Thyroid gland (tissue), 4 donors: ENCODE results near the gene SP7.

Experiments used
- POLR2A ChIP-seq, 2 donors: fragments of 450-650 bp; IDR thresholded peaks; one replicate each; pipeline ENCODE4 v1.6.1; 2017; ENCODE audit warnings: antibody characterized with exemption in 2 of 2, mild to moderate bottlenecking in 2 of 2, moderate library complexity in 1 of 2
- TF ChIP-seq, protein P1 (sequence below), 6 experiments: fragments of 200-600 bp in 3 of 6; fragments of 450-650 bp in 3 of 6; sonication (generic) in 3 of 6; IDR thresholded peaks; one replicate each; pipeline ENCODE4 v1.5.1; 2016 to 2019; ENCODE audit warnings: antibody characterized with exemption in 6 of 6, mild to moderate bottlenecking in 2 of 6, inconsistent platforms in 1 of 6, moderate library complexity in 1 of 6

GRCh38 chr12:53333845-53334244, 2.3 kb downstream of the SP7 start:
- TF ChIP-seq, protein P1, sequence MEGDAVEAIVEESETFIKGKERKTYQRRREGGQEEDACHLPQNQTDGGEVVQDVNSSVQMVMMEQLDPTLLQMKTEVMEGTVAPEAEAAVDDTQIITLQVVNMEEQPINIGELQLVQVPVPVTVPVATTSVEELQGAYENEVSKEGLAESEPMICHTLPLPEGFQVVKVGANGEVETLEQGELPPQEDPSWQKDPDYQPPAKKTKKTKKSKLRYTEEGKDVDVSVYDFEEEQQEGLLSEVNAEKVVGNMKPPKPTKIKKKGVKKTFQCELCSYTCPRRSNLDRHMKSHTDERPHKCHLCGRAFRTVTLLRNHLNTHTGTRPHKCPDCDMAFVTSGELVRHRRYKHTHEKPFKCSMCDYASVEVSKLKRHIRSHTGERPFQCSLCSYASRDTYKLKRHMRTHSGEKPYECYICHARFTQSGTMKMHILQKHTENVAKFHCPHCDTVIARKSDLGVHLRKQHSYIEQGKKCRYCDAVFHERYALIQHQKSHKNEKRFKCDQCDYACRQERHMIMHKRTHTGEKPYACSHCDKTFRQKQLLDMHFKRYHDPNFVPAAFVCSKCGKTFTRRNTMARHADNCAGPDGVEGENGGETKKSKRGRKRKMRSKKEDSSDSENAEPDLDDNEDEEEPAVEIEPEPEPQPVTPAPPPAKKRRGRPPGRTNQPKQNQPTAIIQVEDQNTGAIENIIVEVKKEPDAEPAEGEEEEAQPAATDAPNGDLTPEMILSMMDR (IDR thresholded peaks at IDR 0.05), result no peak
- no peak for TF ChIP-seq POLR2A (IDR thresholded peaks at IDR 0.05)
